ENCODE results near the gene ZBTB6. TPM values are rescaled to one million over a fixed set of nuclear protein-coding genes. Genes with fewer than 3 reads are reported as not detected.
A peak's percentile ranks its signal among the peaks of the same experiment; 100 is the strongest.

ZBTB6 gene
- polyA plus RNA-seq, 1 donor (not counting 4 experiments of a cell fraction or from before 2014, with no cell fraction given) = 7.3 TPM

- FAIRE-seq (peak; percentile 95), DNase-seq (ENCODE audit: low read depth, low spot score) (peak; percentile 100)
- Histone ChIP-seq H3K9me3 (ENCODE audit: control insufficient read depth, low read depth, low read length) (no peaks in the 10 kb centered on the region), H4K20me1 (ENCODE audit: control insufficient read depth, extremely low read depth, insufficient read depth, low read length) (no peaks in the 10 kb centered on the region), H3K27ac (ENCODE audit: control insufficient read depth, insufficient read depth, low read length) (peak within 1 kb of the TSS; percentile 87), H3K27me3 (ENCODE audit: control insufficient read depth, extremely low read depth, insufficient read depth, low read length) (no peaks in the 10 kb centered on the region), H3K9ac (ENCODE audit: control insufficient read depth, extremely low read depth, insufficient read depth, low read length) (peak within 1 kb of the TSS; percentile 98), H3K79me2 (ENCODE audit: control insufficient read depth, insufficient read depth, low read length) (peaks cover 56% of the 10 kb centered on the region), H3K4me2 (ENCODE audit: control insufficient read depth, extremely low read depth, insufficient read depth, low read depth, low read length) (peak within 1 kb of the TSS; percentile 87), H3K4me3 (ENCODE audit: control insufficient read depth in 2 of 3, extremely low read depth in 1 of 3, insufficient read depth in 2 of 3, low read depth in 1 of 3, low read length in 3 of 3) (peak within 1 kb of the TSS; percentile 88 to 92 (median 89)), H3K4me1 (ENCODE audit: control insufficient read depth, extremely low read depth, insufficient read depth, low read length) (peaks cover 13% of the 10 kb centered on the region), H3K36me3 (ENCODE audit: control insufficient read depth in 2 of 2, extremely low read depth in 1 of 2, insufficient read depth in 2 of 2, low read length in 2 of 2) (peaks cover 0 to 5% of the 10 kb centered on the region in 2 experiments), H3K9me1 (ENCODE audit: control insufficient read depth, extremely low read depth, insufficient read depth, low read length) (no peaks in the 10 kb centered on the region), H2AFZ (ENCODE audit: control insufficient read depth, low read length) (peak within 1 kb of the TSS; percentile 100)
- dilution Hi-C loops (cut with MboI; ENCODE audit: extremely low pct_ligation_motif_present, low sequenced_read_pairs) = no loop called here
- no peak for TF ChIP-seq EZH2 (IDR thresholded peaks at IDR 0.05; ENCODE audit: low read length)
- TF ChIP-seq, protein P1, sequence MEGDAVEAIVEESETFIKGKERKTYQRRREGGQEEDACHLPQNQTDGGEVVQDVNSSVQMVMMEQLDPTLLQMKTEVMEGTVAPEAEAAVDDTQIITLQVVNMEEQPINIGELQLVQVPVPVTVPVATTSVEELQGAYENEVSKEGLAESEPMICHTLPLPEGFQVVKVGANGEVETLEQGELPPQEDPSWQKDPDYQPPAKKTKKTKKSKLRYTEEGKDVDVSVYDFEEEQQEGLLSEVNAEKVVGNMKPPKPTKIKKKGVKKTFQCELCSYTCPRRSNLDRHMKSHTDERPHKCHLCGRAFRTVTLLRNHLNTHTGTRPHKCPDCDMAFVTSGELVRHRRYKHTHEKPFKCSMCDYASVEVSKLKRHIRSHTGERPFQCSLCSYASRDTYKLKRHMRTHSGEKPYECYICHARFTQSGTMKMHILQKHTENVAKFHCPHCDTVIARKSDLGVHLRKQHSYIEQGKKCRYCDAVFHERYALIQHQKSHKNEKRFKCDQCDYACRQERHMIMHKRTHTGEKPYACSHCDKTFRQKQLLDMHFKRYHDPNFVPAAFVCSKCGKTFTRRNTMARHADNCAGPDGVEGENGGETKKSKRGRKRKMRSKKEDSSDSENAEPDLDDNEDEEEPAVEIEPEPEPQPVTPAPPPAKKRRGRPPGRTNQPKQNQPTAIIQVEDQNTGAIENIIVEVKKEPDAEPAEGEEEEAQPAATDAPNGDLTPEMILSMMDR (optimal IDR thresholded peaks at IDR 0.05 in 1 of 3, IDR thresholded peaks at IDR 0.05 in 1 of 3, conservative IDR thresholded peaks at IDR 0.05 in 1 of 3; ENCODE audit: extremely low read depth in 1 of 3, insufficient read depth in 2 of 3, low read length in 3 of 3) = no peak
Measured at GRCh38 chr9:122904823-122905710, 8.1 kb downstream of the ZBTB6 start, which contains the start of gene RC3H2. Gene RC3H2, minus strand, starts transcription at chr9:122905359. Its CDS starts 7,850 bp downstream, at chr9:122897509.

- Histone ChIP-seq H3K4me1 (ENCODE audit: control insufficient read depth, extremely low read depth, insufficient read depth, low read length) (peaks cover 13% of the 10 kb centered on the region), H3K4me3 (ENCODE audit: control insufficient read depth in 2 of 3, extremely low read depth in 1 of 3, insufficient read depth in 2 of 3, low read depth in 1 of 3, low read length in 3 of 3) (peak overlapping the region; percentile 88 to 92 (median 89)), H3K9me3 (ENCODE audit: control insufficient read depth, low read depth, low read length) (no peaks in the 10 kb centered on the region), H3K27ac (ENCODE audit: control insufficient read depth, insufficient read depth, low read length) (peak overlapping the region; percentile 87), H3K4me2 (ENCODE audit: control insufficient read depth, extremely low read depth, insufficient read depth, low read depth, low read length) (peak overlapping the region; percentile 87), H2AFZ (ENCODE audit: control insufficient read depth, low read length) (peak overlapping the region; percentile 67), H3K79me2 (ENCODE audit: control insufficient read depth, insufficient read depth, low read length) (peaks cover 56% of the 10 kb centered on the region), H3K27me3 (ENCODE audit: control insufficient read depth, extremely low read depth, insufficient read depth, low read length) (no peaks in the 10 kb centered on the region), H4K20me1 (ENCODE audit: control insufficient read depth, extremely low read depth, insufficient read depth, low read length) (no peaks in the 10 kb centered on the region), H3K9me1 (ENCODE audit: control insufficient read depth, extremely low read depth, insufficient read depth, low read length) (no peaks in the 10 kb centered on the region), H3K9ac (ENCODE audit: control insufficient read depth, extremely low read depth, insufficient read depth, low read length) (peak overlapping the region; percentile 98), H3K36me3 (ENCODE audit: control insufficient read depth in 2 of 2, extremely low read depth in 1 of 2, insufficient read depth in 2 of 2, low read length in 2 of 2) (peaks cover 0 to under 1% of the 10 kb centered on the region in 2 experiments)
- TF ChIP-seq, protein P1 (optimal IDR thresholded peaks at IDR 0.05 in 1 of 3, IDR thresholded peaks at IDR 0.05 in 1 of 3, conservative IDR thresholded peaks at IDR 0.05 in 1 of 3; ENCODE audit: extremely low read depth in 1 of 3, insufficient read depth in 2 of 3, low read length in 3 of 3) = no peak
- no peak for TF ChIP-seq EZH2 (IDR thresholded peaks at IDR 0.05; ENCODE audit: low read length)
- dilution Hi-C loops (cut with MboI; ENCODE audit: extremely low pct_ligation_motif_present, low sequenced_read_pairs) = no loop called here
- FAIRE-seq (no peak), DNase-seq (ENCODE audit: low read depth, low spot score) (no peak)
Measured at GRCh38 chr9:122904466-122904822, 8.7 kb downstream of the ZBTB6 start.

Data from keratinocyte (primary cell).